GM12872 (cell line): ENCODE results near the gene PHKA1.

Experiments used
- CTCF ChIP-seq: IDR thresholded peaks from 3 replicates; pipeline ENCODE4 v1.5.1; 2011; ENCODE audit warnings: low read depth, mild to moderate bottlenecking, low read length, moderate library complexity; ENCODE audit not compliant: insufficient read depth

Gene PHKA1

GRCh38 chrX:72576141-72576894 lies 137.8 kb downstream of the PHKA1 start:
- no peak for TF ChIP-seq CTCF

DNA sequence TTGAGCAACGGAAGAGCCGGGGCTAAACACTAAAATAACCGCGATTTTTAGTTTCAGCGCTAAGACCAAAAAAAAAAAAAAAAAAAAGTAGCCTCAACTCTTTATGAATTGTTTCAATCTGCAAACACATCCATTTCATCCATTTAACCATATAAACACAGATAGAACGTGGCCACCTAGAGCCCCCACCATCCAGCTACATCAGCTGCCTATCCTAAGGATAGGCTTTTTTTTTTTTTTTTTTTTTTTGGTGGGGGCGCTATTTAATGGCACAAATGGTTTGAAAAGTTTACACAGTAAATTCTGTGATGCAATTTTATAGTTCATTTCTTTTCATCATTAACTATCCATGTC lies 141.0 kb downstream of the PHKA1 start:
- no peak for TF ChIP-seq CTCF

DNA sequence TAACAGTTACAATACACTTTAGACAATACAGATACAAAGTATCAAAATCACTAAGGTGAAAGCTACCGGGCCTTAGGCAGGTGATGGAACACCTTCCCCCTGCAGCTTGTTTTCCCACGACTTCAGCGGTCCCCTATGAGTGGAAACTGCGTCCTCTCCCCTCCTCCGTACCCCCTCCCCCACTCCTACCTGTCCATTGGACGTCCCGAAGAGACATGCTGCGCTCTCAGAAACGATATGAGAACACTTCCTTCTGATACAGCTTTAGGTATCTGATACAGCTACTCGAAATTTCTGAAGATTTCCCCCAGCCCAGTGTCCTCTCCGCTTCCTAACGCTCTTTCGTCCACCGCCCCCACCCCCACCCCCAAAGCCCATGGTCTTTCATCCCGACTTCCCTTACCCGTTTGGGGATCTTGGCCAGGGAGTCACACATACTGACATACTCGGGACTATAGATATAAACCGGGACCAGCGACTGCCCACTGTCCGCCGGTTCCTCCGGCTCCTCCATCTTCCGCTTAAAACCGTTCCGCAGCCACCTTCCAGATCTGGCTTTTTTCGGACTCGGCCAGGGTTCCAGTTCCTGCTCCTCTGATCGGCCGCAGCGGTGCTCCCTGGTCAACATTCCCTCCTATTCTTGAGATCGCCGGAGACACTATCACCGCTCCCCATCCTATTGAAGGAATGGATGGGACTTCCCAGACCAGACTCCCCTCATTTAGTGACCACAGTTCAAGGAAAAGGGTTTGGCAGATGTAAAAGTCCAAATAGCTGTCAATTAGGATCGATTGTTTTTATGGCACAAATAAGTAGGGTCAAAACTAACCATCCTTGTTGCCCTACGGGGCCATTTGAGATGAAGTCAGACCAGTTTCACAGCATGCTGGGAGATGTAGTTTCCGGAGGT lies 141.6 kb downstream of the PHKA1 start, which contains the start of gene HDAC8:
Gene HDAC8 (minus strand): TSS at position 596 of the 910 bp plus-strand sequence. CDS start 82 bp downstream, at position 514.
- no peak for TF ChIP-seq CTCF

- no peak for TF ChIP-seq CTCF
Observed at GRCh38 chrX:72569786-72570185, 144.3 kb downstream of the PHKA1 start.

- TF ChIP-seq CTCF = no peak
Observed at GRCh38 chrX:72568406-72569092, 145.6 kb downstream of the PHKA1 start.

- TF ChIP-seq CTCF = no peak
Observed at GRCh38 chrX:72566448-72566847, 147.7 kb downstream of the PHKA1 start.
